Activated CD4-positive, alpha-beta T cell treated with anti-CD3 and anti-CD28 coated beads, Interleukin-2, Interleukin-6, amounts not matched to agents 100 ng/mL and 50 ng/mL, durations not matched to agents 16 hours and 8 hours (primary cell): ENCODE measurements around the gene UNC13D.
A peak's percentile ranks its signal among the peaks of the same experiment; 100 is the strongest.

ENCODE experiments used
- DNase-seq: peaks from one replicate; pipeline ENCODE4 v3.0.0-alpha.2; 2020

Gene UNC13D

GRCh38 chr17:75832652-75833400 lies 11.4 kb downstream of the UNC13D start:
- peak; percentile 42 for DNase-seq

GRCh38 chr17:75832164-75832651 lies 12.0 kb downstream of the UNC13D start:
- peak; percentile 61 for DNase-seq

GRCh38 chr17:75831032-75831571 lies 13.1 kb downstream of the UNC13D start:
- no peak for DNase-seq

GRCh38 chr17:75830164-75831031 lies 13.8 kb downstream of the UNC13D start:
- peak; percentile 31 for DNase-seq

GRCh38 chr17:75829747-75830146 lies 14.5 kb downstream of the UNC13D start:
- DNase-seq, result no peak

GRCh38 chr17:75828741-75829140 lies 15.5 kb downstream of the UNC13D start:
- no peak for DNase-seq

- DNase-seq, result no peak
Measured at GRCh38 chr17:75828076-75828400, 16.2 kb downstream of the UNC13D start.

- DNase-seq, result peak; percentile 75
Measured at GRCh38 chr17:75827308-75828075, 16.7 kb downstream of the UNC13D start.

GRCh38 chr17:75826561-75827307 lies 17.5 kb downstream of the UNC13D start:
- no peak for DNase-seq

GRCh38 chr17:75825748-75826370 lies 18.3 kb downstream of the UNC13D start:
- no peak for DNase-seq

GRCh38 chr17:75825149-75825552 lies 19.1 kb downstream of the UNC13D start:
- no peak for DNase-seq

GRCh38 chr17:75824666-75825065 lies 19.5 kb downstream of the UNC13D start:
- DNase-seq, result no peak

GRCh38 chr17:75824050-75824552 lies 20.1 kb downstream of the UNC13D start:
- DNase-seq, result no peak

GRCh38 chr17:75823257-75824041 lies 20.8 kb downstream of the UNC13D start:
- no peak for DNase-seq

GRCh38 chr17:75822800-75823166 lies 21.4 kb downstream of the UNC13D start:
- no peak for DNase-seq

GRCh38 chr17:75822119-75822799 lies 21.9 kb downstream of the UNC13D start:
- no peak for DNase-seq

- DNase-seq, result no peak
Measured at GRCh38 chr17:75821552-75821951, 22.7 kb downstream of the UNC13D start.

GRCh38 chr17:75820094-75821080 lies 23.8 kb downstream of the UNC13D start:
- no peak for DNase-seq

- DNase-seq, result no peak
Measured at GRCh38 chr17:75819678-75820077, 24.5 kb downstream of the UNC13D start.
